OCI-LY7 (cell line): ENCODE data around the gene TMEM170B. TPM values are rescaled to one million over a fixed set of nuclear protein-coding genes. Genes with fewer than 3 reads are reported as not detected.

Experiments used
- BruUV-seq: library from RNA; stranded (reverse); fragments of 400-500 nt; replicated peaks from 2 replicates; lab custom pipeline; 2021; lab: Mats Ljungman, UMichigan
- CTCF ChIA-PET: fragments of 300-600 bp; sonication (Branson Sonifier 250); formaldehyde crosslinking; loops from one replicate; lab custom pipeline; 2022; ENCODE audit warnings: antibody characterized with exemption; ENCODE audit not compliant: unreplicated experiment; lab: Charles Lee
- POLR2A ChIA-PET: fragments of 300-600 bp; sonication (Branson Sonifier 250); formaldehyde crosslinking; loops from one replicate; lab custom pipeline; 2022; ENCODE audit warnings: antibody characterized with exemption; lab: Charles Lee
- DNase-seq: peaks from one replicate; pipeline ENCODE4 v3.0.0-alpha.2; 2015; ENCODE audit warnings: low spot score
- H2AFZ ChIP-seq: fragments of 200-600 bp; sonication (generic), shearing (Covaris generic); 2 replicates; pipeline ENCODE4 v1.6.1; 2014; ENCODE audit warnings: mild to moderate bottlenecking, antibody characterized with exemption, low read length, moderate library complexity
- H3K27ac ChIP-seq: fragments of 200-600 bp; sonication (generic); 2 replicates; pipeline ENCODE4 v1.5.1; 2014; ENCODE audit warnings: mixed run types, low read depth, mild to moderate bottlenecking, moderate library complexity, low read length, inconsistent platforms; ENCODE audit not compliant: poor library complexity, severe bottlenecking
- H3K36me3 ChIP-seq: fragments of 200-600 bp; sonication (generic); 2 replicates; pipeline ENCODE4 v1.6.1; 2014; ENCODE audit warnings: mild to moderate bottlenecking, antibody characterized with exemption, low read length, moderate library complexity, mixed read lengths; ENCODE audit not compliant: insufficient read depth
- H3K4me1 ChIP-seq: fragments of 200-600 bp; sonication (generic); 2 replicates; pipeline ENCODE4 v1.5.1; 2014; ENCODE audit warnings: mild to moderate bottlenecking, low read length; ENCODE audit not compliant: insufficient read depth, poor library complexity, severe bottlenecking
- H3K4me2 ChIP-seq: fragments of 200-600 bp; sonication (generic); 2 replicates; pipeline ENCODE4 v1.6.1; 2014; ENCODE audit warnings: mild to moderate bottlenecking, low read length
- H3K4me3 ChIP-seq: fragments of 200-600 bp; sonication (generic); 2 replicates; pipeline ENCODE4 v1.5.1; 2014; ENCODE audit warnings: mild to moderate bottlenecking, low read depth, low read length; ENCODE audit not compliant: poor library complexity, severe bottlenecking
- H3K79me2 ChIP-seq: fragments of 200-600 bp; sonication (generic); 2 replicates; pipeline ENCODE4 v1.6.1; 2016; ENCODE audit warnings: low read depth, mild to moderate bottlenecking, low read length, moderate library complexity, mixed read lengths; ENCODE audit not compliant: insufficient read depth
- H3K9me2 ChIP-seq: fragments of 200-600 bp; sonication (generic); 2 replicates; pipeline ENCODE4 v1.6.1; 2016; ENCODE audit warnings: mild to moderate bottlenecking, low read length, mixed read lengths; ENCODE audit not compliant: insufficient read depth
- H3K9me3 ChIP-seq: fragments of 200-600 bp; sonication (generic); 2 replicates; pipeline ENCODE4 v1.6.1; 2014; ENCODE audit warnings: mild to moderate bottlenecking, mixed run types, low read length, mixed read lengths
- H4K20me1 ChIP-seq: fragments of 200-600 bp; sonication (generic); 2 replicates; pipeline ENCODE4 v1.6.1; 2014; ENCODE audit warnings: mild to moderate bottlenecking, antibody characterized with exemption, low read length, moderate library complexity, mixed read lengths; ENCODE audit not compliant: insufficient read depth
- EZH2phosphoT487 ChIP-seq: fragments of 200-600 bp; sonication (generic); IDR thresholded peaks from 2 replicates; pipeline ENCODE4 v1.6.1; 2018; ENCODE audit warnings: low read depth, borderline replicate concordance, mild to moderate bottlenecking, mixed run types, antibody characterized with exemption, low read length, moderate library complexity, mixed read lengths
- intact Hi-C: fragments of 100-400 bp; cut with micrococcal nuclease; formaldehyde crosslinking; loops from one replicate; pipeline ENCODE4 v1.10.0; 2022; ENCODE audit not compliant: unreplicated experiment
- total RNA-seq, 2 experiments: library from RNA; depleted of rRNA in 1 of 2; stranded (reverse); fragments of >200 nt in 1 of 2; shearing (Covaris generic) in 1 of 2; gene quantifications; 2 replicates each; pipeline ENCODE4 v1.2.3, GENCODE V29; 2014 to 2022
- TF ChIP-seq, protein P1 (sequence below): fragments of 200-600 bp; sonication (generic); conservative IDR thresholded peaks from 2 replicates; pipeline ENCODE4 v1.5.1; 2014; ENCODE audit warnings: mild to moderate bottlenecking, antibody characterized with exemption, low read length, moderate library complexity, mixed read lengths

Gene TMEM170B
- total RNA-seq, 2 experiments from 2014 or later = 4.1 to 5.6 TPM

- CTCF ChIA-PET = no interaction called here
- no peak overlapping the region for H3K4me3 ChIP-seq
- intact Hi-C loops = no loop called here
These were observed 45.7 kb upstream of the TMEM170B start for GRCh38 chr6:11491596-11492463.

DNA sequence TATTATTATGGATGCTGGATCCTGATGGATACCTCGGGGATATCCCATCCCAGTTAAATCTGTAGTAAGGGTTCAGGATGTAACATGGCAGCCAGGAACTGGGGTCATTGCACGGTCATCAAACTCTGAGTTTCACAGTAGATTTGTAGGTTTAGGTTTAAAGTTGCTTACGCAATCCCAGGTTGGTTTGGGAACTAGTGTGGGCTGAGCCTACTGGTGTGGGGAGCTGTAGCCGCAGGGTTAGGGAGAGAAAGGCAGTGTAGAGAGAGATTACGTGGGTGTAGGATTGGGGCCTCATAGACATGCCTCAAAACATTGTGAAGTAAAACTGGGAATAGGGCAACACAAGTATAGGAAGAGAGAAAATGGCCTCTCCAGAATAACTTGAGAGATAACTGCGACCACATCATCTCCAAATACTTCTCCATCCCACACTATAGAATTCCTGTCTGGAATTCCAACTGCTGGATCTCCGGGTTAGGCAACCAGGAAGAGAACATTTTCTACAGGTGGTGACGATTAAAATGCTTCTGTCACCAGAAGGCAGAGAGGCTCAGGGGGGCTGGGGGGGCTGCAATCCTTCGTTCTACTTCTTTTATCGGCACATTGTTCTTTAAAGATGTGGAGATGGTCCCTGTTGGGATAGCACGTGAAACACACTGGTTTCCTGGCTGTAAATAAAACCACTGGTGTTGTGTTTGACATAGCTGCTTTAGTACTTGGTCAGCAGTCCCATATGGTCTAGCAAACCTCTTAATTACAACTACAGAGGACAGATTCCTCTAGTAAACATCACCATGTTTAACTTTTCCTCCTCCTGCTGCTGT, 44.9 kb upstream of the TMEM170B start:
- Histone ChIP-seq H3K9me2 (no peaks in the 10 kb centered on the region), H3K36me3 (no peaks in the 10 kb centered on the region), H3K4me1 (peaks cover 28% of the 10 kb centered on the region), H3K79me2 (no peaks in the 10 kb centered on the region), H4K20me1 (no peaks in the 10 kb centered on the region), H3K4me2 (no peak overlapping the region), H2AFZ (peak overlapping the region; percentile 20; the same call in 1 of the 2 replicates), H3K27ac (no peak overlapping the region), H3K9me3 (no peaks in the 10 kb centered on the region), H3K4me3 (no peak overlapping the region)
- ChIA-PET CTCF (no interaction called here), POLR2A (interaction anchor here (0.7 to 1.0 kb wide), 3 partner anchors 33 to 1087 kb away, joined by 3 to 4 read pairs (median 4); no protein-coding TSS in a partner anchor)
- no TSS peak for BruUV-seq
- intact Hi-C loops = no loop called here
- TF ChIP-seq, protein P1, sequence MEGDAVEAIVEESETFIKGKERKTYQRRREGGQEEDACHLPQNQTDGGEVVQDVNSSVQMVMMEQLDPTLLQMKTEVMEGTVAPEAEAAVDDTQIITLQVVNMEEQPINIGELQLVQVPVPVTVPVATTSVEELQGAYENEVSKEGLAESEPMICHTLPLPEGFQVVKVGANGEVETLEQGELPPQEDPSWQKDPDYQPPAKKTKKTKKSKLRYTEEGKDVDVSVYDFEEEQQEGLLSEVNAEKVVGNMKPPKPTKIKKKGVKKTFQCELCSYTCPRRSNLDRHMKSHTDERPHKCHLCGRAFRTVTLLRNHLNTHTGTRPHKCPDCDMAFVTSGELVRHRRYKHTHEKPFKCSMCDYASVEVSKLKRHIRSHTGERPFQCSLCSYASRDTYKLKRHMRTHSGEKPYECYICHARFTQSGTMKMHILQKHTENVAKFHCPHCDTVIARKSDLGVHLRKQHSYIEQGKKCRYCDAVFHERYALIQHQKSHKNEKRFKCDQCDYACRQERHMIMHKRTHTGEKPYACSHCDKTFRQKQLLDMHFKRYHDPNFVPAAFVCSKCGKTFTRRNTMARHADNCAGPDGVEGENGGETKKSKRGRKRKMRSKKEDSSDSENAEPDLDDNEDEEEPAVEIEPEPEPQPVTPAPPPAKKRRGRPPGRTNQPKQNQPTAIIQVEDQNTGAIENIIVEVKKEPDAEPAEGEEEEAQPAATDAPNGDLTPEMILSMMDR = no peak
- no peak for TF ChIP-seq EZH2phosphoT487
- DNase-seq = no peak

More at GRCh38 chr6:11491596-11492463, 45.7 kb upstream of the TMEM170B start:
- Histone ChIP-seq H4K20me1 (no peaks in the 10 kb centered on the region), H3K36me3 (no peaks in the 10 kb centered on the region), H3K4me2 (no peak overlapping the region), H3K9me2 (no peaks in the 10 kb centered on the region), H3K4me1 (peaks cover 28% of the 10 kb centered on the region), H3K79me2 (no peaks in the 10 kb centered on the region), H3K9me3 (no peaks in the 10 kb centered on the region), H3K27ac (no peak overlapping the region), H2AFZ (peak overlapping the region; percentile 20; the same call in 1 of the 2 replicates)
- TF ChIP-seq, protein P1 = no peak
- no peak for TF ChIP-seq EZH2phosphoT487
- POLR2A ChIA-PET = no interaction called here
- peak; percentile 24 for DNase-seq
- BruUV-seq = no TSS peak
